Body of pancreas (tissue), 4 donors: ENCODE measurements around the gene PRKAG2.

Experiments used
- CTCF ChIP-seq, 7 experiments: fragments of 450-650 bp in 4 of 7; fragments of 200-600 bp in 3 of 7; sonication (generic) in 3 of 7; IDR thresholded peaks; one replicate each; pipeline ENCODE4 v1.5.1; 2016 to 2019; ENCODE audit warnings: antibody characterized with exemption in 7 of 7
- POLR2A ChIP-seq, 3 donors: fragments of 450-650 bp; IDR thresholded peaks; one replicate each; pipeline ENCODE4 v1.6.1; 2016; ENCODE audit warnings: antibody characterized with exemption in 3 of 3, mild to moderate bottlenecking in 2 of 3

DNA sequence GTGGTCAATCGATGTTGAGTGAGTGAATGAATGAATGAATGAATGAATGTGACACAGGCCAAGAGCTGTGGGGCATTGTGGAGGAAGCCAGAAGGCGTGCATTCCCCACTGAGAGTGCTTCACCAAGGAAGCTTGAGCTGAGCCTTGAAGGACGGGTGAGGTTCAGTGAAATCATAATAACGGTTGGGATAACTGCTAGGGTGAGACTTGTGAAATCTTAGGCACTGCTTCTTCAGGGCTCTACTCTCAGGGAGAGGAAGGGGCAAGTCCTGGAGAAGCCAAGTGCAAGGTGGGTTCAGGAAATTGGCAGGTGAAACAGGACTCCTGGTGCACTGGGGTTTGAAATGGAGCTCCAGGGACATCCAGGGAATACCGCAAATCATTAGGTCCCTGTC, 23.7 kb upstream of the PRKAG2 start:
- TF ChIP-seq CTCF (IDR thresholded peaks at IDR 0.05): no peak
- TF ChIP-seq POLR2A (IDR thresholded peaks at IDR 0.05): no peak
